Activated T-cell treated with anti-CD3 and anti-CD28 coated beads, Interleukin-2, amount 50 U/mL, for 48 hours (primary cell): ENCODE measurements around the gene MBOAT1.
"Not testable (repeated sequence)": the region's sequence is repeated elsewhere in the genome, so short reads cannot be mapped to it uniquely, and the experiment has no call there.

Source experiments
- DNase-seq, 2 experiments: peaks; one replicate each; pipeline ENCODE4 v3.0.0-alpha.2; 2020

The MBOAT1 gene

GRCh38 chr6:20212392-20213111 is at the start of gene MBOAT1:
TSS of gene MBOAT1 (minus strand) at chr6:20212469. CDS start at chr6:20212234, 235 bp downstream.
- peak; percentile 79 to 84 for DNase-seq

- DNase-seq: no peak
Observed at GRCh38 chr6:20261685-20262084, 49.4 kb upstream of the MBOAT1 start.

DNA sequence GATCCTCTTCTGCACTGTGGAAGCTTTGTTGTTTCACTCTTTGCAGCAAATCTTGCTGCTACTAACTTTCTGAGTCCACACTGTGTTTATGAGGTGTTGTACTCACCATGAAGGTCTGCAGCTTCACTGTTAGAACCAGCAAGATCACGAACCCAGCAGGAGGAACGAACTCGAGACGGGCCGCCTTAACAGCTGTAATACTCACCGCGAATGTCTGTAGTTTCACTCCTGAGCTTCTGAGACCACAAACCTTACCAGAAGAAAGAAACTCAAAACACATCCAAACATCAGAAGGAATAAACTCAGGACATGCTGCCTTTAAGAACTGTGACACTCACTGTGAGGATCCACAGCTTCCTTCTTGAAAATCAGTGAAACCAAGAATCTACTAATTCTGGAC is 48.1 kb upstream of the MBOAT1 start:
- no peak for DNase-seq

- DNase-seq: no peak
Observed at GRCh38 chr6:20259316-20260049, 47.2 kb upstream of the MBOAT1 start.

DNA sequence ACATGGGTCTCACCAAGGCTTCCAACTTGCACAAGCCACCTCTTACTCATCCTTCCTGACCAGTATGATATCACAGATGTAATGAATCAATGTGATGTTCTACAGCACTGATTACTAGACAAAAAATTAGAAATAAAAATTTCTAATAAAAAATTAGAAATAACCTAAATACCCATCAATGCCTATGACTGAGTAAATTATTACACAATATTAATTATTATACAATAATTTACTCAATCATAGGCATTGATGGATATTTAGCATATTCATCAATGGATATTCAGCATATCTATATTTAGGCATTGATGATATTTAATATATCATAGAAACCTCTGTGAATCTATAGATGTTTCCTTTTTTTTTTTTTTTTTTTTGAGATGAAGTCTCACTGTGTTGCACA is 43.2 kb upstream of the MBOAT1 start:
- no peak for DNase-seq

- no peak for DNase-seq
Observed at GRCh38 chr6:20254295-20254694, 42.0 kb upstream of the MBOAT1 start.

- DNase-seq: no peak
Observed at GRCh38 chr6:20253021-20253420, 40.8 kb upstream of the MBOAT1 start.

DNA sequence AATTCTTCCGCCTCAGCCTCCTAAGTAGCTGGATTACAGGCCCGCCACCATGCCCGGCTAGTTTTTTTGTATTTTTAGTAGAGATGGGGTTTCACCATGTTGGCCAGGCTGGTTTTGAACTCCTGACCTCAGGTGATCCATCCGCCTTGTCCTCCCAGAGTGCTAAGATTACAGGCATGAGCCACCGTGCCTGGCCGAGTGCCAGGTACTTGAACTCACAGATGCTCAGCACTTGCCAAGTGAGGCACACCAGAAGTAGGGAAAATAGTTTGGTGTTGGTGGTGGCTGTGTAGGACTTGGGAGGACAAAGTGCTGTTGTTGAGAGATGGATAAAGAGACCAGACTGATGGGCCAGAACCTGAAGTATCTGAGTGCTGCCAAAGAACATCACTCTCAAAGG is 40.0 kb upstream of the MBOAT1 start:
- DNase-seq: no peak

GRCh38 chr6:20251525-20251924 is 39.3 kb upstream of the MBOAT1 start:
- DNase-seq: no peak

DNA sequence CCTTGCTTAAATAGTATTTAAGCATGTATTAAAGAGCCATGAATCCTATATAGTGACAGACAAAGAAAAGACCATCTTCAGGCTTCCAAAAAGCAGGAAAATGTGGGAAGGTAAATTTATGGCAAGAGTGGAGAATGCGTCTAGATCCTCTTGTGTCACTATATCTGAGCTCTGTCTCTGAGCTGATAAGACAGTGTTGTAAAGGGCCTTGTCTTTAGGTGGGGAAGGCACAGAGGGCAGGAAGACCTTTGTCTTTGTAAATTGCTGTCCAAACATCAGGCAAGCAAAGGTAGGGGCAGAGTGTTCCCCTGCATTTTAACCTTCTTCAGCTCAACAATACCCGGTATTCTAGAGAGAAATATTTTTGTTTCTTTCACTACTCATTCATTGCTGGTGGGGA is 33.9 kb upstream of the MBOAT1 start:
- DNase-seq: no peak

- not testable (repeated sequence) for DNase-seq
Observed at GRCh38 chr6:20244807-20245681, 32.8 kb upstream of the MBOAT1 start.

DNA sequence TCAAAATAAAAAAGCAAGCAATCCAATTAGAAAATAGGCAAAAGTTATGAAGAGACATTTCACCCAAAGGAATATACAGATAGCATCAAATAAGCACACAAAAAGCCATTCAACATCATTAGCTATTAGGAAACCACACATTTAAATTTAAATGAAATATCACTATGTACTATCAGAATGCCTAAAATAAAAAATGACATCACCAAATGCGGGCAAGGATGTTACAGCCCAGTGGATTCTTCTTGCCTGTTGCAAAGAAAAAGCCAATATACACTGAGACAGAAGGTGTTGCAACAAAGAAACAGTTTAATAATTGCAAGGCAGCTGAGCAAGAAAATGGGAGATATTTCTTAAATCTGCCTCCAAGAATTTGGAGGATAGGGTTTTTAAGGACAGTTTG is 31.0 kb upstream of the MBOAT1 start:
- no peak for DNase-seq

- no peak for DNase-seq
Observed at GRCh38 chr6:20242397-20242796, 30.1 kb upstream of the MBOAT1 start.

- no peak for DNase-seq
Observed at GRCh38 chr6:20241102-20241501, 28.8 kb upstream of the MBOAT1 start.

- DNase-seq: no peak
Observed at GRCh38 chr6:20238688-20239587, 26.7 kb upstream of the MBOAT1 start.

DNA sequence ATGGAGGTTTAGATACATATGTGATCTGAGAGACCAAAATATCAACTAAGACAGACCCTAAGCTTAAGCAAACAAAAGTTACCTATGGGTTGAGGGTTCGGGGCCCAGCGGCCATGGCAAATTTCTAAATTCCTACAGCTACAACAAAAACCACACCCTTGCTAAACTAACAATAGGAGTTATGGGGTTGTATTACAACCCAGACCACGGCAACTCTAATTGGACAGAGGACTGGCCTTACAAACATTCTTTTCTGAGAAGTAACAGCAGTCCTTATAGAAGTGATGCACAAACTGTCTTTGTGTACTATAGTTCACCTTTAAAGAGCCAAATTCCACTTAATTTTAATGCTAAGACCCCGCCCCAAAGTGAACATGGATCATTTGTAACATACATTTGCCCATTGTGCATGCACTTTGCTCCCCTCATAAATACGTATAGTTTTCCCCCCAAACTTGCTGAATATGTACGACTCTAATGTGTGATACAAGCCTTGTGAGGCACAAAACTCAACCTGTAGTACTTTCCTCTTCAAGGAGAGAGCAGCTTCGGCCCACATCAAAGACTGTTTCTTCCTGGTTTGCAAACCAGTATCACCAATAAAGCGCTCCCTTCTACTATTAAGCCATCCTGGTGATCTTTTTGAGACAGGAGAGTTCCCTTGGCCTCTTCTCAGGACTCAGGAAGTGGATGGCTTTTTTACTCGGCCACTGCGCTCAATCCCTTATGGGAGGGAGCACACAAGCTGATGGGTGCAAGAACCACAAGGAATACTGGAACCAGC is 25.6 kb upstream of the MBOAT1 start:
- no peak for DNase-seq

DNA sequence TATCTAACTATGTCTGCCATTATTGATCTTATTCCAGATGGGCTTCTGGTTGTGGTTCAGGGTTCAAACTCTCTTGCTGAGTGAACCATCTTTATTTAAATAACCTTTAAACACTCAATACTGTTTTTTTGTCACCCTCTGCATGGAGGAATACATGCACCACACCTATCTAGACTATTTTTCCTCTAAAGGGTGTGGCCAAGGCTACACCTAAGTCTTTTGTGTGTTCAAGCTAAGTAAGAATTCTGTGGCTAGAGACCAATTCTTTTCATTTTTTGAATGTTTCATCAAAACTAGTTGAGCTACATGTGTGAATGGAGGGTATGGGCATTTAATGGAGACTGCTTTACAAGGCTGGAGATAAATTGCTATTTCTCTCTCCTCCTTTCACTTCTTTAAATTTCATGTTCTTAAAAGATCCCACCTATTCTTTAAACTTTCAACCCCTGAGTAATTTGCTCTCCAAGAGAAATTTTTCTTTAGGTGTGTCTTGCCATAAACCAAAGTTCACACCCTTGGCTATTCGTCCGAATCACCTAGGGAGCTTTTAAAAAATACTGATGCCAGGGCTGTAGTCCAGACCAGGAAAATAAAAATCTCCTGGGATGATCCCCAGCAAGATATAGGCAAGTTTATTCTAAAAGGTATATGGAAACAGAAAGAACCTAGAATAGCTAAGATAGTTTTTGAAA is 24.8 kb upstream of the MBOAT1 start:
- no peak for DNase-seq

DNA sequence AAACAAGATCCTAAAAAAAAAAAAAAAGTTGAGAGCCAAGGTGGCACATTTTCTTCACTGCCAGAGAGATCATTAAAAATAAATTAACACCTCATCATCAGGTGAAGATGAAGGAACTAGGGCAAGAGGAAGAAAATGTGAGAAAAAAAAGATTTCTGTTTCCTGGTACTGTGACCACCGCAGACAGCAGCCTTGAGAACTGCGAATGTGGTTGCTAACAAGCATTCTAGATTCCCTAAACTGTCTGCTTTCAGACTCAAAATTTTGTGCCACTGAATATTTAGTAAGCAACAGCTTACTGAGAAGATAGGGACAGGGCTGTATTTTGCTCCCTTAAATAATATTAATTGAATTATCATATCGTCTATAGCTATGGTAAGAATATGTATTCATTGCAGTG is 24.1 kb upstream of the MBOAT1 start:
- DNase-seq: no peak

DNA sequence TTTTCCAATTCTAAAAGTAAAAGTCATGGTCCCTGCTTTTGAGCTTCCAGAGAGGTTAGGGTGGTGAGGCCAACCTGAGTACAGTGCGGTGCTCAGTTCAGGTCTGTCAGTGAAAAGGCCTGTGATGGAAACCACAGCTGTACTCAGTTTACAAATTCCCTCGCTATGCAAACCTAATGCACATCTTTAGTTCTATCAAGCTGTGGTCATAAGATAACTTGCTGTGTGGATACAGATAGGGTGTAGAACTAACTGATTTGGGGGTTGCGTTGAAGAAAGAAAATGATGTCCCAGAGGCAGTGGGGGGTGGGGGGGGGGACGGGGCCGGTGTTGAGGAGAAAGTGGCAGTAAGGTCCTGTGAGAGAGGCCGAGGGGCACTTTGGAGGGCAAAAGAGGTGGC is 22.8 kb upstream of the MBOAT1 start:
- DNase-seq: no peak

- no peak for DNase-seq
Observed at GRCh38 chr6:20234136-20234535, 21.9 kb upstream of the MBOAT1 start.
